Measurements from ENCODE around the gene KCNH2. TPM values are rescaled to one million over a fixed set of nuclear protein-coding genes. Genes with fewer than 3 reads are reported as not detected.

Gene KCNH2
- total RNA-seq, 1 experiment from 2014 or later = 1.5 TPM

DNA sequence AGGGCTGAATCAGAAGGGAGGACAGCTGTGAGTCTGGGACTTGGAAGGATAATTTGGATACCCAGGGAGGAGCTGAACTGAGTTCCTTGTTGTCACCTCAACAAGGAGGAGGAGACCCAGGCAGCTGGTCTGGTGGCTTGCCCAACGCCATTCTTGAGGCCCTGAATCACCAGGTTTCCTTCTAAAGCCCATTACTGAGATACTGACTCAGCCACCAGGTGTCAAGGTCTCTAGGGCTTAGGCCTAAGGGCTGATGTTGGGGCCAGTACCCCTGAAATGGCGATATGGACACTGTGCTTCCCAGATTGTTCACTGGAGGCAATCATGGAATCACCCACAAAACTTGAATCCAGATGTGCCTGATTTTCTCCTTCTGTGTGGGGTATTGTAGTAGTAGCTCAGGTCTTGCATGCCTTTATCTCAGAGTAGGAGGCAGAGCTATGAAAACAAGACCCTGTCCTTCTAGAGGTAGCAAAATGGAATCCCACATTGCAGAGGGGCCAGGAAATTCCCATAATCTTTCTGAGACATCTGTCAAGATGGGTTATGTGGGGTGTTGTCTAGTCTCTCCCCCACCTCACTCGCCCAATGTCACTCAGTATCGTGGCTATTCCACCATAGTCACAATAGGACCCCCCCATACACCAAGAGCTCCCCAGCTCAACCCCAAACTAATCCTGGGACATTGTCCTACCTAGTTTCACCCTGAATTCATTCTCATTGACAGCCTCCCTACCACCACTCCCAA is 48.0 kb upstream of the KCNH2 start:
- CTCF ChIA-PET = interaction anchor here (0.6 kb wide), 1 partner anchor 12 kb away, joined by 6 read pairs; no protein-coding TSS in a partner anchor
- POLR2A ChIA-PET (ENCODE audit: low non-redundant PET) = no interaction called here
- Histone ChIP-seq H3K36me3 (ENCODE audit: insufficient read depth, low read length, poor library complexity, severe bottlenecking) (no peaks in the 10 kb centered on the region), H3K27me3 (replicated peaks; ENCODE audit: insufficient read depth, low read depth, low read length, poor library complexity) (no peaks in the 10 kb centered on the region), H3K4me3 (ENCODE audit: low read depth, low read length, poor library complexity, severe bottlenecking) (no peak overlapping the region), H3K9me3 (ENCODE audit: low read depth, low read length, poor library complexity, severe bottlenecking) (no peaks in the 10 kb centered on the region), H3K27ac (ENCODE audit: low read depth, low read length, poor library complexity, severe bottlenecking) (no peak overlapping the region), H3K4me1 (ENCODE audit: insufficient read depth, low read length, poor library complexity, severe bottlenecking) (no peaks in the 10 kb centered on the region)
- TF ChIP-seq CTCF (conservative IDR thresholded peaks at IDR 0.05; ENCODE audit: low read depth, low read length) = no peak
- no peak for TF ChIP-seq EZH2 (IDR thresholded peaks at IDR 0.05; ENCODE audit: borderline replicate concordance, low read depth, low read length, poor library complexity, severe bottlenecking)
- intact Hi-C loops (cut with micrococcal nuclease; ENCODE audit: unreplicated experiment) = no loop called here
- no TSS peak for BruUV-seq (replicated peaks)
- DNase-seq (ENCODE audit: low spot score) = no peak

DNA sequence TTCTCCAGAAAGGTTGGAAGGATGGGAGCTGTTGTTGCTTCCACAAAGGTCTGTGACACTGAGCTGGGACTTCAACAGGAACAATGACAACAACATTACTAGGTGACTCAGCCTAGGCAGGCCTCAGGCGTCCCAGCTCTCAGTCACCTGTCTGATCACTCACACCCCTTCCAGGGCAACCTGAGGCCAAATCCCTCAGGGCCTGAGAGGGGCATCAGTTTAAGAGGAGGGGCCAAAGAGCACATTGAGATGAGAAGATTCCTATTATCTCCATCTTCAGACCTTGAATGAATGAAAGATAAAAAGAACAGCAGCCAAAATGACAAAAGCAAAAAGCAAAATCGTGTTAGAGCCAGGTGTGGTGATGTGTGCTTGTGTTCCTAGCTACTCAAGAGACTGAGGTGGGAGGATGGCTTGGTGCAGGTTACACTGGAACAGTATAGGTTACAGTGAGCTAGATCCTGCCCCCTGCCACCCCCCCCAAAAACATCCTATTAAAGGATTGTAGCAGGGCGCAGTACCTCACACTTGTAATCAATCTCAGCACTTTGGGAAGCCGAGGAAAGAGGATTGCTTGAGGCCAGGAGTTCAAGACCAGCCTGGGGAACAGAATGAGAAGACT is 46.4 kb upstream of the KCNH2 start, which contains the start of gene ATG9B:
ATG9B (minus strand) TSS at position 60 of the 622 bp plus-strand sequence. CDS start 71 bp downstream, outside the sequence.
- H3K27me3 ChIP-seq (replicated peaks; ENCODE audit: insufficient read depth, low read depth, low read length, poor library complexity) = peaks cover 3% of the 10 kb centered on the region
- H3K4me1 ChIP-seq (ENCODE audit: insufficient read depth, low read length, poor library complexity, severe bottlenecking) = no peaks in the 10 kb centered on the region
- H3K9me3 ChIP-seq (ENCODE audit: low read depth, low read length, poor library complexity, severe bottlenecking) = no peaks in the 10 kb centered on the region
- no peak within 1 kb of the TSS for H3K4me3 ChIP-seq (ENCODE audit: low read depth, low read length, poor library complexity, severe bottlenecking)
- no peak within 1 kb of the TSS for H3K27ac ChIP-seq (ENCODE audit: low read depth, low read length, poor library complexity, severe bottlenecking)
- TF ChIP-seq CTCF (conservative IDR thresholded peaks at IDR 0.05; ENCODE audit: low read depth, low read length) (no peak), EZH2 (IDR thresholded peaks at IDR 0.05; ENCODE audit: borderline replicate concordance, low read depth, low read length, poor library complexity, severe bottlenecking) (no peak)
- DNase-seq (ENCODE audit: low spot score) = no peak
- CTCF ChIA-PET = no interaction called here
- intact Hi-C loops (cut with micrococcal nuclease; ENCODE audit: unreplicated experiment) = no loop called here
- no TSS peak for BruUV-seq (replicated peaks)
- POLR2A ChIA-PET (ENCODE audit: low non-redundant PET) = interaction anchor here (0.7 kb wide), 1 partner anchor 77 kb away, joined by 5 read pairs; no protein-coding TSS in a partner anchor
- no peaks in the 10 kb centered on the region for H3K36me3 ChIP-seq (ENCODE audit: insufficient read depth, low read length, poor library complexity, severe bottlenecking)

DNA sequence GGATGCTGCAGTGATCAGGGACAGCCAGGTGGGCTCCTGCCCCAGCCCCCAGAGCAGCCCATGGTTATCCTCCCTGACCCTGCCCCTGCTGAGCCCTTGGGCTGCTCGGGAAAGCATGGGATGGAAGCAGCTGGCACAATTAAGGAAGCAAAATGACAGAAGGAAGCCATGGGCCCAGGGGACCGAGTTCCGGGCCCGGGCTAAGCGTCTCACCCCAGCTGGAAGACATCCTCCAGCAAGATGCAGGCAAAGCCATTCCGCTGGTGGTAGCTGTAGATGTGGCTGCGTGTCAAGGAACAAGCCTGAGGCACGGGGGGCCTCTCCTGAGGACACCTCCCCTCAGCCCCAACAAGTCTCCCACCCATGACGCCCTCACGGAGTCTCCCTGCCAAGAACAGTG is 45.1 kb upstream of the KCNH2 start:
- peaks cover 6% of the 10 kb centered on the region for H3K27me3 ChIP-seq (replicated peaks; ENCODE audit: insufficient read depth, low read depth, low read length, poor library complexity)
- H3K36me3 ChIP-seq (ENCODE audit: insufficient read depth, low read length, poor library complexity, severe bottlenecking) = no peaks in the 10 kb centered on the region
- H3K4me3 ChIP-seq (ENCODE audit: low read depth, low read length, poor library complexity, severe bottlenecking) = no peak overlapping the region
- DNase-seq (ENCODE audit: low spot score) = no peak
- intact Hi-C loops (cut with micrococcal nuclease; ENCODE audit: unreplicated experiment) = no loop called here
- H3K4me1 ChIP-seq (ENCODE audit: insufficient read depth, low read length, poor library complexity, severe bottlenecking) = peaks cover 8% of the 10 kb centered on the region
- no peaks in the 10 kb centered on the region for H3K9me3 ChIP-seq (ENCODE audit: low read depth, low read length, poor library complexity, severe bottlenecking)
- ChIA-PET POLR2A (ENCODE audit: low non-redundant PET) (no interaction called here), CTCF (no interaction called here)
- no peak for TF ChIP-seq EZH2 (IDR thresholded peaks at IDR 0.05; ENCODE audit: borderline replicate concordance, low read depth, low read length, poor library complexity, severe bottlenecking)
- no peak for TF ChIP-seq CTCF (conservative IDR thresholded peaks at IDR 0.05; ENCODE audit: low read depth, low read length)
- no peak overlapping the region for H3K27ac ChIP-seq (ENCODE audit: low read depth, low read length, poor library complexity, severe bottlenecking)
- BruUV-seq (replicated peaks) = no TSS peak
